HG03066 (cell line): ENCODE measurements around the gene CD4.
A peak's percentile ranks its signal among the peaks of the same experiment; 100 is the strongest.
"Not testable (repeated sequence)": the region's sequence is repeated elsewhere in the genome, so short reads cannot be mapped to it uniquely, and the experiment has no call there.

Source experiments
- ATAC-seq: cut with Tn5 transposase; IDR thresholded peaks from one replicate; pipeline ENCODE4 v1.9.1; 2021; ENCODE audit warnings: low read depth; ENCODE audit not compliant: unreplicated experiment

CD4 gene

GRCh38 chr12:6788972-6789924 is at the start of gene CD4:
TSS of gene CD4 (plus strand) at chr12:6789528. CDS start at chr12:6800139, 10,611 bp downstream.
- no peak for ATAC-seq

- ATAC-seq, result not testable (repeated sequence)
These were observed 47.2 kb upstream of the CD4 start for GRCh38 chr12:6742080-6742479.

GRCh38 chr12:6742834-6743233 is 46.5 kb upstream of the CD4 start:
- ATAC-seq, result no peak

- not testable (repeated sequence) for ATAC-seq
These were observed 46.0 kb upstream of the CD4 start for GRCh38 chr12:6743300-6743699.

GRCh38 chr12:6745741-6746525 is 43.4 kb upstream of the CD4 start:
- no peak for ATAC-seq

GRCh38 chr12:6747216-6747615 is 42.1 kb upstream of the CD4 start:
- no peak for ATAC-seq

- no peak for ATAC-seq
These were observed 40.6 kb upstream of the CD4 start for GRCh38 chr12:6748761-6749160.

GRCh38 chr12:6750506-6750905 is 38.8 kb upstream of the CD4 start:
- ATAC-seq, result no peak

- no peak for ATAC-seq
These were observed 37.6 kb upstream of the CD4 start for GRCh38 chr12:6751767-6752166.

- ATAC-seq, result peak; percentile 2
These were observed 37.0 kb upstream of the CD4 start for GRCh38 chr12:6752167-6752920.

- ATAC-seq, result peak; percentile 91
These were observed 36.2 kb upstream of the CD4 start, which contains the start of gene MLF2 for GRCh38 chr12:6752921-6753771. TSS of gene MLF2 (minus strand) at chr12:6753141. CDS start at chr12:6752334, 807 bp downstream.

- ATAC-seq, result no peak
These were observed 35.5 kb upstream of the CD4 start for GRCh38 chr12:6753772-6754356.

GRCh38 chr12:6754411-6754810 is 34.9 kb upstream of the CD4 start:
- no peak for ATAC-seq

GRCh38 chr12:6757028-6757690 is 32.2 kb upstream of the CD4 start:
- ATAC-seq, result no peak

- no peak for ATAC-seq
These were observed 30.7 kb upstream of the CD4 start for GRCh38 chr12:6758506-6759095.

- no peak for ATAC-seq
These were observed 29.6 kb upstream of the CD4 start for GRCh38 chr12:6759741-6760140.

GRCh38 chr12:6763380-6763779 is 25.9 kb upstream of the CD4 start:
- ATAC-seq, result no peak

- peak; percentile 86 for ATAC-seq
These were observed 25.1 kb upstream of the CD4 start for GRCh38 chr12:6764011-6764828.
